Kasumi-1 (cell line): ENCODE results near the gene CAPN15.
A peak's percentile ranks its signal among the peaks of the same experiment; 100 is the strongest.
"Not testable (repeated sequence)": the region's sequence is repeated elsewhere in the genome, so short reads cannot be mapped to it uniquely, and the experiment has no call there.

Experiments
- DNase-seq, 2 experiments: peaks; one replicate each; lab custom pipeline; 2025; lab: John Stamatoyannopoulos, UW

The CAPN15 gene

GRCh38 chr16:527015-527903, at the start of gene CAPN15:
CAPN15 (plus strand) TSS chr16:527712; CDS start chr16:546839, 19,127 bp downstream.
- DNase-seq = peak; percentile 31 to 61

- DNase-seq = not testable (repeated sequence)
Measured at GRCh38 chr16:478287-478686, 49.2 kb upstream of the CAPN15 start.

- no peak for DNase-seq
Measured at GRCh38 chr16:482468-483185, 44.9 kb upstream of the CAPN15 start.

GRCh38 chr16:483341-484075, 44.0 kb upstream of the CAPN15 start:
- DNase-seq = no peak

- no peak for DNase-seq
Measured at GRCh38 chr16:489606-490005, 37.9 kb upstream of the CAPN15 start.

- DNase-seq = no peak
Measured at GRCh38 chr16:490768-491167, 36.7 kb upstream of the CAPN15 start.

- no peak for DNase-seq
Measured at GRCh38 chr16:491220-491919, 36.1 kb upstream of the CAPN15 start.

- DNase-seq = no peak
Measured at GRCh38 chr16:492211-492875, 35.2 kb upstream of the CAPN15 start.

GRCh38 chr16:494676-495075, 32.8 kb upstream of the CAPN15 start:
- DNase-seq = not testable (repeated sequence)

- DNase-seq = peak; percentile 3 to 37
Measured at GRCh38 chr16:495127-495748, 32.3 kb upstream of the CAPN15 start.

GRCh38 chr16:496097-496886, 31.2 kb upstream of the CAPN15 start:
- no peak for DNase-seq

GRCh38 chr16:497258-497657, 30.3 kb upstream of the CAPN15 start:
- DNase-seq = no peak

GRCh38 chr16:499924-500323, 27.6 kb upstream of the CAPN15 start:
- DNase-seq = no peak

- no peak for DNase-seq
Measured at GRCh38 chr16:500709-501108, 26.8 kb upstream of the CAPN15 start.

- DNase-seq = no peak
Measured at GRCh38 chr16:502179-502943, 25.2 kb upstream of the CAPN15 start.

- DNase-seq = no peak
Measured at GRCh38 chr16:503150-504071, 24.1 kb upstream of the CAPN15 start.

- no peak for DNase-seq
Measured at GRCh38 chr16:505479-506245, 21.9 kb upstream of the CAPN15 start.

- DNase-seq = no peak
Measured at GRCh38 chr16:506246-506546, 21.3 kb upstream of the CAPN15 start.
